GM13976 (cell line): Measurements from ENCODE around the gene DNAH9.

Experiments used
- DNase-seq: peaks from one replicate; pipeline ENCODE4 v3.0.0; 2012; ENCODE audit warnings: low spot score
- CTCF ChIP-seq: IDR thresholded peaks from 2 replicates; pipeline ENCODE4 v1.5.1; 2012; ENCODE audit warnings: borderline replicate concordance, mild to moderate bottlenecking; ENCODE audit not compliant: insufficient read depth; ENCODE audit errors: extremely low read depth, missing control alignments, control extremely low read depth
- in situ Hi-C: fragments of 300-500 bp; cut with MboI; formaldehyde crosslinking; loops from one replicate; pipeline ENCODE4 v1.12.0; 2022; ENCODE audit warnings: low sequenced_read_pairs, mixed read lengths, inconsistent platforms; ENCODE audit not compliant: unreplicated experiment

DNAH9 gene

DNA sequence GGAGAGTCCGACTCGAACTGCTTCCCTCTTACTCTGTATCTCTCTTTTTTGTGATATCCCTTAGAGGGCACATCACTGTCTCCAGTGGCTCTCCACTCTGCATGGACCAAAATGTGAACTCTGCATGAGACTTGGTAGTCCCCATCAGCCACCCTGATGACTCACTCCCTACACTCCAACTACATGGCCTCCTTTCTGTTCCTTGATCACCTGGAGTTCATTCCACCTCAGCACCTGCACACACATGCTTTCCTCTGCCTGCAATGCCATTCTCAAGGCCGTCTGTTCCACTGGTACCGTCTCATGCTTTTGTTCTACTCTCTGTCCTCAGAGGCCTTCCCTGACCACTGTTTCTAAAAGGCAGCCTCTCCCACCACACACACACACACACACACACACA lies 109.3 kb downstream of the DNAH9 start:
- in situ Hi-C loops = no loop called here
- no peak for DNase-seq
- TF ChIP-seq CTCF = no peak

- DNase-seq = no peak
- TF ChIP-seq CTCF = no peak
- in situ Hi-C loops = no loop called here
Measured at GRCh38 chr17:11712456-11712855, 114.2 kb downstream of the DNAH9 start.

GRCh38 chr17:11719203-11719602 lies 120.9 kb downstream of the DNAH9 start:
- TF ChIP-seq CTCF = no peak
- no peak for DNase-seq
- in situ Hi-C loops = no loop called here

GRCh38 chr17:11719856-11720255 lies 121.6 kb downstream of the DNAH9 start:
- no peak for TF ChIP-seq CTCF
- DNase-seq = no peak
- in situ Hi-C loops = no loop called here

DNA sequence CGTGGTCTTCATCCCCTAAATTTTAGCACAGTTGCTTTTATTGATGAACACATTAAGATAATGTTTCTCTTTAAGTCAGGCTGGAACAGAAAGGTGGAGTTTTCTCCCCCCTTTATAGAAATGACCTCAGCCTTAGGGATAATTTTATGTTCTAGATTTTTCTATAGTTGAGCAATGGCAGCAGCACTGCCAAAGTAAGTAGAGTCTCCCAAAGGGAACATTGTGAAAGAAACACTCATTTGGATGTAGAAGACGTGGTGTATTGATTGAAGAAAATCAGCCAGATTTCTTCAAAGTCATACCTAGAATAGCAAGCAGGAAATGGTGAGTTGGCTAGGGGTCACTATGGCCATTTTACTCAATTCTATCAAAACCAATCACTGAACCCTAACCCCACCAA lies 122.5 kb downstream of the DNAH9 start:
- TF ChIP-seq CTCF = no peak
- in situ Hi-C loops = no loop called here

GRCh38 chr17:11730747-11731146 lies 132.5 kb downstream of the DNAH9 start:
- in situ Hi-C loops = no loop called here
- no peak for TF ChIP-seq CTCF
- no peak for DNase-seq

More for the DNA sequence above, 122.5 kb downstream of the DNAH9 start:
- no peak for DNase-seq
